Measurements from ENCODE around the gene N4BP3. TPM values are rescaled to one million over a fixed set of nuclear protein-coding genes. Genes with fewer than 3 reads are reported as not detected.

N4BP3 gene
- 10 to 100 TPM in 2 of 6 donors, 1 to 10 TPM in 4; 3.2 to 12.6 (median 5.8) TPM for total RNA-seq

DNA sequence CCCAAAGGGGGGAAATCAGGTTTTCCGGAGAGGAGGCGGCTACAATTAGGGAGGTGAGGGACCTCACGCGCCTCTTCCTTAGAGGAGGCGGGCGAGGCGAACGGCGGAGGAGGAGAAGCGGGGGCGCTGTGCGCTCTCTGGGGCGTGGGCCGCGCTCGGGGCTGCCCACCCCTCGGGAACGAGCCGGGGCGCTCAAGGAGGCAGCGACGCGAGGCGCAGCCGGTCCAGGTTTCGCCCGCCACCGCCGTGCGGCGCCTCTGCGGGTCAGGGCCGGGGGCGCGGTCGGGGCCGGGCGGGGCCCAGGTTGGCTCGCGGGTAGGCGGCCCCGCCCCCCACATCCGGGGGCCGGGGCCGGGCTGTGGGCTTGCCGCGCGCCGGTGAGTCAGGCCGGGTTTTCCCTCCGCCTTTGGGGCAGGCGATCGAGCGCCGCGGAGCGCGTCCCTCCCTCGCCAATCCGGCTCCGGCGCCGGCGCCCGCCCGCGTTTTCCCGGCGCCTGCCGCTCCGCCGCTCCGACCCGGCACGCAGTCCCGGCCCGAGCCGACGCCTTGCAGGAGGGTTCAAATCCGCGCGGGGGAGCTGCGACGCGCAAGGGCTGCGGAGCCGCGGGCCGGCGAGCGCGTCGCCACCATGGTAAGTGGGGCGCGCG is at the start of gene N4BP3:
Gene N4BP3 (plus strand): TSS at position 392 of the 647 bp plus-strand sequence. CDS start 6,052 bp downstream, outside the sequence.
- Histone ChIP-seq H3K27ac (peak within 1 kb of the TSS; percentile 70 to 85 (median 75)), H3K4me3 (peak within 1 kb of the TSS; percentile 46 to 72 (median 69)), H3K9me3 (no peaks in the 10 kb centered on the region), H3K36me3 (no peaks in the 10 kb centered on the region), H3K27me3 (peaks cover 0 to 30% (median 17%) of the 10 kb centered on the region in 4 donors), H3K4me1 (peaks cover 33 to 64% (median 50%) of the 10 kb centered on the region in 4 donors)
- peak; percentile 70 to 76 for ATAC-seq (ENCODE audit: low FRiP score in 2 of 2)
- 3 to 5% methylated on average over 16 to 33 of the region's 96 CpGs for WGBS, 2 donors
- peak; percentile 72 to 94 for DNase-seq
- peak in 1 of 4 donors; percentile 25 for TF ChIP-seq POLR2A (IDR thresholded peaks at IDR 0.05)
- peak in 2 of 6 experiments; percentile 8 to 32 for TF ChIP-seq CTCF (IDR thresholded peaks at IDR 0.05)
- no peak for TF ChIP-seq POLR2AphosphoS5 (IDR thresholded peaks at IDR 0.05)

- TF ChIP-seq CTCF (IDR thresholded peaks at IDR 0.05) = no peak
- TF ChIP-seq POLR2AphosphoS5 (IDR thresholded peaks at IDR 0.05) = no peak
- no peak for TF ChIP-seq POLR2A (IDR thresholded peaks at IDR 0.05)
- no peak for TF ChIP-seq EP300 (IDR thresholded peaks at IDR 0.05)
- no peaks in the 10 kb centered on the region for H3K27me3 ChIP-seq
- no peaks in the 10 kb centered on the region for H3K36me3 ChIP-seq
- H3K27ac ChIP-seq = no peak overlapping the region
- no peak for DNase-seq
- H3K4me1 ChIP-seq = no peaks in the 10 kb centered on the region
- H3K4me3 ChIP-seq = no peak overlapping the region
- 71 to 79% methylated on average over 6 of the region's 6 CpGs for WGBS, 2 donors
- ATAC-seq (ENCODE audit: low FRiP score in 2 of 2) = no peak
- no peaks in the 10 kb centered on the region for H3K9me3 ChIP-seq
Observed at GRCh38 chr5:178067755-178068154, 45.6 kb upstream of the N4BP3 start.

- no peaks in the 10 kb centered on the region for H3K4me1 ChIP-seq
- no peaks in the 10 kb centered on the region for H3K9me3 ChIP-seq
- DNase-seq (no peak), ATAC-seq (ENCODE audit: low FRiP score in 2 of 2) (no peak)
- no peaks in the 10 kb centered on the region for H3K27me3 ChIP-seq
- H3K27ac ChIP-seq = no peak overlapping the region
- WGBS, 2 donors = 60 to 61% methylated on average over 5 of the region's 5 CpGs
- TF ChIP-seq CTCF (IDR thresholded peaks at IDR 0.05) (no peak), POLR2A (IDR thresholded peaks at IDR 0.05) (no peak), EP300 (IDR thresholded peaks at IDR 0.05) (no peak), POLR2AphosphoS5 (IDR thresholded peaks at IDR 0.05) (no peak)
- H3K36me3 ChIP-seq = no peaks in the 10 kb centered on the region
- H3K4me3 ChIP-seq = no peak overlapping the region
Observed at GRCh38 chr5:178068293-178068692, 45.0 kb upstream of the N4BP3 start.

DNA sequence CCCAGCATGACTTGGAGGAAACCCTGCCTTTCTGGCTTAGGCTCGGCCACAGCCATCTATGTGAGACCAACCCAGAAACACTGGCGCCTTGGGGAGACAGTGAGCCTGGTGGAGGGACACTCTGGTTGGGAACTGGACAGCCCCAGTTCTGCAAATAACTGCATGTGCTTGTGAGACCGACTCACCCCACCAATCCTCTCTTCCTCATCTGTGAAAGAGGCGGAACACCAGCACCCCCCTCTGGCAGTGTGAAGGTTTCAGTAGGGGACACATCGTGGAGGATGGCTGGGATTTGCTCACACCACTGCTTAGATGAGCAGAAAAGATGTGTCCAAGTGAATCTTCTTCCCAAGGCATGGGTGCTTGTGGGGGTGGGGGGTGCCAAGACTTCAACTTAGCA is 43.4 kb upstream of the N4BP3 start:
- H3K4me3 ChIP-seq = no peak overlapping the region
- H3K27ac ChIP-seq = no peak overlapping the region
- TF ChIP-seq CTCF (IDR thresholded peaks at IDR 0.05) = peak in 2 of 6 experiments; percentile 11 to 22
- no peak for TF ChIP-seq POLR2AphosphoS5 (IDR thresholded peaks at IDR 0.05)
- no peaks in the 10 kb centered on the region for H3K4me1 ChIP-seq
- ATAC-seq (ENCODE audit: low FRiP score in 2 of 2) (no peak), DNase-seq (no peak)
- no peaks in the 10 kb centered on the region for H3K27me3 ChIP-seq
- H3K9me3 ChIP-seq = no peaks in the 10 kb centered on the region
- 43 to 56% methylated on average over 3 to 5 of the region's 5 CpGs for WGBS, 2 donors
- no peaks in the 10 kb centered on the region for H3K36me3 ChIP-seq

DNA sequence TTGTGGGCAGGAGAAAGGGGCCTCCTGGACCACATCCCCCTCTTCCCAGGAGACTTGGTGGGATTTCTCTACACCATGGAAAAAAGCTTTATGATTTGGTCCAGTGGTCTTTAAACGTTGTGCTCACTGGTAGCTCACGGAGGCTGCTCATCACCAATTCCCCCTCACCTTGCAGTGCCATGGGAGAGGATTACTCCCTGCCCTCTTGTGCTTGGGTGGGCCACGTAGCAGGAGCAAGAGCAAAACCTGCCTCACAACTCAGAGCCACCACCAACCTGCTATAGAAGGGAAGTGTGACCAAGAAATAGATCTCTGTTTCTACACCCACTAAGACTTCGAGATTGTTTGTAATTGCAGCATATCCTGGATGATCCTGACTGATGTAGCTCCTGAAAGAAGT is 42.2 kb upstream of the N4BP3 start:
- WGBS, 2 donors = 68 to 79% methylated on average over 4 of the region's 4 CpGs
- H3K27me3 ChIP-seq = peaks cover 0 to 2% (median 0%) of the 10 kb centered on the region in 4 donors
- no peak for TF ChIP-seq CTCF (IDR thresholded peaks at IDR 0.05)
- TF ChIP-seq POLR2AphosphoS5 (IDR thresholded peaks at IDR 0.05) = no peak
- TF ChIP-seq POLR2A (IDR thresholded peaks at IDR 0.05) = no peak
- TF ChIP-seq EP300 (IDR thresholded peaks at IDR 0.05) = no peak
- DNase-seq = no peak
- H3K9me3 ChIP-seq = no peaks in the 10 kb centered on the region
- ATAC-seq (ENCODE audit: low FRiP score in 2 of 2) = no peak
- no peaks in the 10 kb centered on the region for H3K36me3 ChIP-seq
- peaks cover 0 to 3% (median 0%) of the 10 kb centered on the region in 4 donors for H3K4me1 ChIP-seq
- no peak overlapping the region for H3K4me3 ChIP-seq
- H3K27ac ChIP-seq = no peak overlapping the region

Measured in upper lobe of left lung (tissue), 6 donors.